Neural cell (in vitro differentiated cells): ENCODE measurements around the gene STEAP4.

Experiments used
- CTCF ChIP-seq: fragments of 450-650 bp; IDR thresholded peaks from 2 replicates; pipeline ENCODE4 v1.5.1; 2014; ENCODE audit warnings: antibody characterized with exemption, mild to moderate bottlenecking, moderate library complexity; ENCODE audit not compliant: poor library complexity, severe bottlenecking
- EP300 ChIP-seq: fragments of 450-650 bp; conservative IDR thresholded peaks from 2 replicates; pipeline ENCODE4 v1.6.1; 2014; ENCODE audit warnings: antibody characterized with exemption, mild to moderate bottlenecking, moderate library complexity; ENCODE audit not compliant: poor library complexity, severe bottlenecking
- EZH2 ChIP-seq: fragments of 200-600, 300-800 bp; shearing (Covaris generic), sonication (generic); IDR thresholded peaks from 2 replicates; pipeline ENCODE4 v1.6.1; 2014; ENCODE audit warnings: antibody characterized with exemption, low read length, borderline replicate concordance, mild to moderate bottlenecking; ENCODE audit not compliant: insufficient read depth, poor library complexity, severe bottlenecking
- MXI1 ChIP-seq: fragments of 450-650 bp; conservative IDR thresholded peaks from 2 replicates; pipeline ENCODE4 v1.6.1; 2014; ENCODE audit warnings: antibody characterized with exemption, mild to moderate bottlenecking; ENCODE audit not compliant: poor library complexity, severe bottlenecking
- POLR2AphosphoS5 ChIP-seq: IDR thresholded peaks from 2 replicates; pipeline ENCODE4 v1.6.1; 2012
- RAD21 ChIP-seq: fragments of 450-650 bp; conservative IDR thresholded peaks from 2 replicates; pipeline ENCODE4 v1.6.1; 2014; ENCODE audit warnings: antibody characterized with exemption, mild to moderate bottlenecking, moderate library complexity
- TAF1 ChIP-seq: IDR thresholded peaks from 2 replicates; pipeline ENCODE4 v1.6.1; 2012; ENCODE audit warnings: low read depth

- TF ChIP-seq CTCF: no peak
- no peak for TF ChIP-seq EP300
- no peak for TF ChIP-seq TAF1
- TF ChIP-seq RAD21: no peak
- TF ChIP-seq EZH2: no peak
- TF ChIP-seq POLR2AphosphoS5: no peak
- TF ChIP-seq MXI1: no peak
Measured at GRCh38 chr7:88262562-88262961, 44.1 kb downstream of the STEAP4 start.
